Activated CD4-positive, alpha-beta T cell treated with anti-CD3 and anti-CD28 coated beads, Interleukin-2, amount 10 ng/mL, durations not matched to agents 7 days and 5 days (primary cell): ENCODE measurements around the gene MYMX. TPM values are rescaled to one million over a fixed set of nuclear protein-coding genes. Genes with fewer than 3 reads are reported as not detected.
A peak's percentile ranks its signal among the peaks of the same experiment; 100 is the strongest.

Experiments used
- CTCF ChIA-PET: fragments of 350-600 bp; sonication (Branson Sonifier 250); formaldehyde crosslinking; loops from one replicate; lab custom pipeline; 2021; ENCODE audit warnings: antibody characterized with exemption; lab: Charles Lee
- POLR2A ChIA-PET: fragments of 350-600 bp; sonication (Branson Sonifier 250); formaldehyde crosslinking; loops from one replicate; lab custom pipeline; 2021; ENCODE audit warnings: antibody characterized with exemption; lab: Charles Lee
- DNase-seq: peaks from one replicate; pipeline ENCODE4 v3.0.0-alpha.2; 2020
- H3K27ac Mint-ChIP-seq: one replicate; pipeline ENCODE4 v1.8.0; 2021; ENCODE audit warnings: mild to moderate bottlenecking, moderate library complexity, mixed read lengths
- H3K27me3 Mint-ChIP-seq: one replicate; pipeline ENCODE4 v1.8.0; 2021; ENCODE audit warnings: mixed read lengths
- H3K36me3 Mint-ChIP-seq: one replicate; pipeline ENCODE4 v1.8.0; 2021; ENCODE audit warnings: low read depth, mixed read lengths
- H3K4me1 Mint-ChIP-seq: one replicate; pipeline ENCODE4 v1.8.0; 2021; ENCODE audit warnings: mixed read lengths
- H3K4me3 Mint-ChIP-seq: one replicate; pipeline ENCODE4 v1.8.0; 2021; ENCODE audit warnings: mild to moderate bottlenecking, moderate library complexity, mixed read lengths
- H3K9me3 Mint-ChIP-seq: one replicate; pipeline ENCODE4 v1.8.0; 2021; ENCODE audit warnings: mixed read lengths
- total RNA-seq, 2 experiments: library from RNA; stranded (reverse); gene quantifications; one replicate each; pipeline ENCODE4 v1.2.3, GENCODE V29; 2021

The MYMX gene
- total RNA-seq, 2 experiments from 2014 or later: not detected

GRCh38 chr6:44253307-44254101 is 36.8 kb downstream of the MYMX start:
- Mint-ChIP-seq H3K4me3 (no peak overlapping the region), H3K9me3 (no peaks in the 10 kb centered on the region), H3K36me3 (peaks cover 64% of the 10 kb centered on the region), H3K27me3 (no peaks in the 10 kb centered on the region), H3K27ac (no peak overlapping the region), H3K4me1 (peaks cover 81% of the 10 kb centered on the region)
- peak; percentile 74 for DNase-seq
- POLR2A ChIA-PET: no interaction called here
- CTCF ChIA-PET: interaction anchor here (0.9 to 5.8 kb wide), 6 partner anchors 8 to 29 kb away, joined by 3 to 66 read pairs (median 6); partner anchors contain the start of gene HSP90AB1

DNA sequence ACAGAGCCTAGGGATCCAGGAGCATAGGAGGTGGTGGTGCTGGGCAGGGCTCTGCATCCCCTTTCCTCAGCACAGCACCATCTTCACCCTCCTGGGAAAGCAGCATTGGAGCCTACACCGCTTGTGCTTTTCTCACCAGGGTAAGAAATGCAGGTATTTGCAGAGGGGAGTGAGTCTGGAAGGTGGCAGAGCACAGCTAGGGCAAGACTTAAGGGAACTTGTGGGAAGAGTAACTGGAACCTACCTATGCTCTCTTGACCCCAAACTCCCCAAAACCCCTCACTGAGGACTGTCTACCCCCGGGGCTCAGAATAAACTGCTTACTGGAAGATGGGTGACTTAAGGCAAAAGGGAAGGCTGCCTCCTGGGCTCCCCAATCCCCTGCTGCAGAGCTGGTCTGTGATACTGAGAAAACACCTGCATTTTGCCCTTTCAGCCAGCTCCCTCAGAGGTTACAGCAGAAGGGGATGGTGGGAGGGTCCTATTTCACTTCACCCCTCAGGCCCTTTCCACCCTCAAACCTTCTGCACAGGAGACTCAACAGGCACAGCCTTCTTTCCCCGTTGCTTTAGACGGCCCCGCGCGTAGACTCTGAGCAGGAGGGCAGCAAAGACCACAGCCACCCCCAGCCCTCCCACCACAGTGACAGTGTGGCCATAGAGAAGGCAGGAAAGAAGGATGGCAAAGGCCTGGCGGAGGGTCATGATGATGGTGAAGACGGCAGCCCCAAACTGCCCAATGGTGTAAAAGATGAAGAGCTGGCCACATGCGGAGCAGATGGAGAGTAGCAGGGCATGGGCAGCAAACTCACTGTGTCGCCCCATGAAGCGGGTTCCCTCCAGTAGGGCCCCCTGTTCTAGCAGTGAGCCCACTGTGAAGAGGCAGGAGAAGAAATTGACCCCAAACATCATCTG is 37.7 kb downstream of the MYMX start:
- peak overlapping the region; percentile 28 for H3K27ac Mint-ChIP-seq
- ChIA-PET CTCF (interaction anchor here (0.9 to 5.8 kb wide), 8 partner anchors 8 to 121 kb away, joined by 3 to 66 read pairs (median 3); partner anchors contain the start of gene HSP90AB1), POLR2A (interaction anchor here (0.5 to 2.4 kb wide), 2 partner anchors 7 to 147 kb away, joined by 4 to 15 read pairs; partner anchors contain the start of gene HSP90AB1)
- H3K36me3 Mint-ChIP-seq: peaks cover 57% of the 10 kb centered on the region
- no peak overlapping the region for H3K4me3 Mint-ChIP-seq
- H3K9me3 Mint-ChIP-seq: no peaks in the 10 kb centered on the region
- no peaks in the 10 kb centered on the region for H3K27me3 Mint-ChIP-seq
- H3K4me1 Mint-ChIP-seq: peaks cover 71% of the 10 kb centered on the region
- no peak for DNase-seq

DNA sequence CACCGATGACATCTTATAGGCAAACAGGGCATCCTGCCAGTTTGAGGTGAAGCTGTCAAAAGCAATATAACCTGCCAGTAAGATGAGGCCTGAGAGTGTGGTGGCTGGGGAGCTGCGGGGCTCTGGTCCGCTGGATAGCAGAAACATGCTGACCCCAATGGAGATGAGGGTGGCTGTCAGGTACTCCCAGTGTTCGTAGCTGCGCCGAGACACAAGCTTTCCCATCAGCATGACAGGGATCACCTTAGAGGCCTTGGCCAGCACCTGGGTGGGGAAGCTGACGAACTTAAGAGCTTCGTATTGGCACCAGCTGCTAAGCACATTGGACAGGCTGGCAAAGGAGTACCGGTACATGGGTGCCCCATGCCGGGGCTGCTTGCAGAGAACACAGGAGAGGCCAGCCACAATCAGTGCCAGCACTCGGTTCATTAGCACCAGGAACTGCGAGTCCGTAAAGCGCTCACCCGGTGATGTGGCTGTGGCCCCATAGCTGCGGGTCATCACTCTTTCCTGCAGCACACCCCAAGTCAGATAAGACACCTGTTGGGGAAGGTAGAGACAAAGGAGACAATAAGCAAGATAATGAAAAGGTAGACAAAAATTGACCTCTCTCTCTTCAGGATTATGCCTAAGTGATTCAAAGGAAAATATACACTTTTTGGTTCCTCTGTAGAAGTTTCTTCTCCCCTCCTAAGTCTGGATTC is 38.5 kb downstream of the MYMX start:
- no peak for DNase-seq
- no peaks in the 10 kb centered on the region for H3K9me3 Mint-ChIP-seq
- ChIA-PET POLR2A (interaction anchor here (0.5 to 2.4 kb wide), 2 partner anchors 8 to 147 kb away, joined by 4 to 15 read pairs; partner anchors contain the start of gene HSP90AB1), CTCF (interaction anchor here (0.9 to 5.8 kb wide), 8 partner anchors 10 to 120 kb away, joined by 3 to 66 read pairs (median 3); partner anchors contain the start of gene HSP90AB1)
- H3K27me3 Mint-ChIP-seq: no peaks in the 10 kb centered on the region
- peak overlapping the region; percentile 81 for H3K27ac Mint-ChIP-seq
- peaks cover 49% of the 10 kb centered on the region for H3K36me3 Mint-ChIP-seq
- H3K4me3 Mint-ChIP-seq: peak overlapping the region; percentile 84
- H3K4me1 Mint-ChIP-seq: peaks cover 63% of the 10 kb centered on the region

DNA sequence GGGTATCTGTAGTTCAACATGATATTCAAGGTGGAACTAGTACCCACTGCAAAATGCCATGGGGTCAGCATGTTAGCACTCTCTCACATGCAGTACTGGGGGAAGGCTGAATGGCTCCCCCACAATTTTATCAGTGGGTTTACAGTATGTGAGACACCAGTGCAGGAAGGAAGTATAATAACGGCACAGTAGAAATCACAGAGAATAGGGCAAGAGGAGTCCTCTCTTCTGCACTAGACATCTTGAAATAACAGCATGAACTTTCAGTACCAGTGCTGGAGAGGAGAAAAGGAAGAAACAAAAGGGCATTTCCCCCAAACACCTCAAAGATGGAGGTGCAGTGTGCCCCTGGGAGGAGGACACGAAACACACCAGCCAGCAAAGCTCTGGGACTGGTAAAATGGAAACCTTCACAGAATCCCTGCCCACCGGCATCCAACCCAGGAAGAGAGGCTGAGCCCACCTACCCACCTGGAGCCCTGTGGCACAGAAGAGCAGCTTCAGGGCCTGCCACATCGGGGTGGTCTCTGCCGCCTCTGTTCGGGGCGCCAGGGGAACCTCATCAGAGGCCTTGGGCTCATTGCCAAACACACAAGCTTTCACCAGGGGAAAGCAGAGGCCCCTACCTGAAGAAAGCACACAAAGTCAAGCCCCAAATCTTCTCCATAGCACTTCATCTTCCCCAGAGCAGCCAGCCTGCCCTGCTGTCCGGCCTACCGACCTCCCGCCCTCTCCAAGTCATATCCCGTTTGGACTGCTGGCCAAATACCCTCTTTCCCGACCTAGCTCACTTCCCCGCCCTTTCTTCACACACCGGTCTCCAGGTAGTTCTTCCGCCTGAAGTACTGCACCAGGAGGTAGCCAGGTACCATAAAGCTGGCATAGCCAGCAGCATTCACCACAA is 39.4 kb downstream of the MYMX start:
- ChIA-PET CTCF (interaction anchor here (0.6 to 5.8 kb wide), 18 partner anchors 10 to 122 kb away, joined by 3 to 66 read pairs (median 4); partner anchors contain the start of genes AARS2 and HSP90AB1), POLR2A (interaction anchor here (0.6 to 2.4 kb wide), 2 partner anchors 9 to 156 kb away, joined by 3 to 15 read pairs; partner anchors contain the start of gene HSP90AB1)
- H3K4me3 Mint-ChIP-seq: peak overlapping the region; percentile 84
- DNase-seq: no peak
- no peaks in the 10 kb centered on the region for H3K9me3 Mint-ChIP-seq
- peak overlapping the region; percentile 81 for H3K27ac Mint-ChIP-seq
- H3K36me3 Mint-ChIP-seq: peaks cover 45% of the 10 kb centered on the region
- H3K27me3 Mint-ChIP-seq: no peaks in the 10 kb centered on the region
- peaks cover 58% of the 10 kb centered on the region for H3K4me1 Mint-ChIP-seq

DNA sequence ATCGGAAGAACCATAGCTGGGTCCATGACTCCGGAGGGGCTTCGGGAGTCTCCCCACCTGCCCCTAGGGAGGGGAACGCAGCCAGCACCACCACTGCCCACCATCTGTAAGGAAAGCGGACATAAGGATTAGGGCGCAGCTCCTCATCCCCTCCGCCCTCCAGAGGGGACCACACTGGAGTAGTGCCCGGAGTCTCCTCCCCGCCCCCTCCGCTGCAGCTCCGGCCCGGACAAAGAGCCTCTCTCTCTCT is 40.0 kb downstream of the MYMX start:
- H3K4me3 Mint-ChIP-seq: peak overlapping the region; percentile 84
- H3K27me3 Mint-ChIP-seq: no peaks in the 10 kb centered on the region
- CTCF ChIA-PET: interaction anchor here (0.5 to 5.8 kb wide), 18 partner anchors 10 to 123 kb away, joined by 3 to 66 read pairs (median 4); partner anchors contain the start of genes AARS2 and HSP90AB1
- no peaks in the 10 kb centered on the region for H3K9me3 Mint-ChIP-seq
- POLR2A ChIA-PET: interaction anchor here (0.6 to 2.4 kb wide), 2 partner anchors 9 to 157 kb away, joined by 3 to 15 read pairs; partner anchors contain the start of gene HSP90AB1
- no peak for DNase-seq
- peaks cover 55% of the 10 kb centered on the region for H3K4me1 Mint-ChIP-seq
- H3K27ac Mint-ChIP-seq: peak overlapping the region; percentile 81
- peaks cover 41% of the 10 kb centered on the region for H3K36me3 Mint-ChIP-seq

DNA sequence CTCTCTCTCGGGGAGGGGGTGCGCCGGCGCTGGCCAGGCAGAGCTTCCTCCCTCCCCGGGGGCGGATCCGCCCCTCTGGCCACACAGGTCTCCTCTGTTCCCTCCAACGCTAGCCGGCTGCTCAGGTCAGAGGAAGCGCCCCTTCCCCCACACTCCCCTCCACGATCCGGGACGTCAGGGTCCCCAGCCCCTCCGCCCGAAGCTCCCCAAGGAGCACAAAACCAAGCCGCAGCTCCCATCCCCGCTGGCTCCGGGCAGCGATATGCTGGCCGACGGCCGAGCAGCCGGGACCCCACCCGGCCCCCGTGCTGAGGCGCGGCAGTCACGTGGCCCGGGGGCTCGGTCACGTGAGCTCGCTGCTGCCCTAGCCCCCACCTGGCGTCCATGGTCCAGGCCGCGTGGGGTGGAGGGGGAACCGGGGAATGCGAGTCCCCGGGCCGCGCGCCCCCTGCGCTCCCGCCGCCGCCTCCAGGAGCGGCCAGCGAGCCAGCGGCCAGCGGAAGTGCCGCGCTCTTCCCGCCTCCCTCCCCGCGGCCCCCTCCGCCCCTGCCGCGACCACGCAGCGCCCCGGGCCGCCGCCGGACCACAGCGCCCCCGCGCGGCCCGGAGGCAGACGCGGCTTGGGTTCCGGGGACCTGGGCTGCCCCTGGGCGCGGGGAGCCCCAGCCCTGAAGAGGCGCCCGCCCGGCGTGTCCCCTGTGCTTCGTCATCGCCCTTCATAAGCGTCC is 40.5 kb downstream of the MYMX start, which contains the start of gene SLC35B2:
TSS of gene SLC35B2 (minus strand) at position 504 of the 728 bp plus-strand sequence. CDS start at position 386, 118 bp downstream.
- Mint-ChIP-seq H3K4me1 (peaks cover 54% of the 10 kb centered on the region), H3K4me3 (peak within 1 kb of the TSS; percentile 84), H3K36me3 (peaks cover 36% of the 10 kb centered on the region), H3K9me3 (no peaks in the 10 kb centered on the region), H3K27me3 (no peaks in the 10 kb centered on the region), H3K27ac (peak within 1 kb of the TSS; percentile 88)
- peak; percentile 63 for DNase-seq
- POLR2A ChIA-PET: interaction anchor here (0.7 to 2.4 kb wide), 2 partner anchors 8 to 10 kb away, joined by 3 to 15 read pairs; partner anchors contain the start of gene HSP90AB1
- CTCF ChIA-PET: interaction anchor here (0.5 to 5.8 kb wide), 17 partner anchors 9 to 666 kb away, joined by 3 to 66 read pairs (median 4); partner anchors contain the start of genes AARS2 and HSP90AB1

DNA sequence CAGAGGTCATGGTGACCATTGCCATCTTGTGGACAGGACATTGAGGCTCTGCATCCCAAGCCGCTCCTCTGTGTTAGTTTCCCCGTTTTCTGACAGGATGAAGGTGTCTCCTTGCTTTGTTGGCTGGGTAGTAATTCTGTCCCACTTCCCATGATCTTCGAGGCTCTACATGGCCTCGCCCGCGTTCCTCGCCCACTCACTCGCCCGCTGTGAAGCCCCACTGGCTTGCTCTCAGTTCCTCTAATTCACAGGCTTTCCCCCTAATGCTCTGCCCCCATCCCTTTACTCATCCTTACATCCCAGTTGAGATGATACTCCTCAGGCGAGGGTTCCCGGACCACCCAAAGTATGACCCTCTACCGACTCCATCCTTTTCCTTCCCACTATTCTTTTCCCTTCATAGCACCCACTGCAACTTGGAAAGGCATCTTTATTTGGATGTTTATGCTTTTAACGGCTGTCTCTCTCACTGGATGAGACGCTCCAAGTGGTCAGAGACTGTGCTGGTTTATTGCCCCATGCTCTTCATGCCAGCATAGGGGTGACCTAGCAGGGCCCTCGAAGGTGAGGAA is 41.1 kb downstream of the MYMX start:
- ChIA-PET CTCF (interaction anchor here (0.6 to 5.8 kb wide), 4 partner anchors 13 to 667 kb away, joined by 3 to 66 read pairs (median 5); partner anchors contain the start of genes AARS2 and HSP90AB1), POLR2A (interaction anchor here (0.7 kb wide), 1 partner anchor 9 kb away, joined by 3 read pairs; no protein-coding TSS in a partner anchor)
- Mint-ChIP-seq H3K4me3 (peak overlapping the region; percentile 78), H3K4me1 (peaks cover 57% of the 10 kb centered on the region), H3K9me3 (no peaks in the 10 kb centered on the region), H3K36me3 (peaks cover 30% of the 10 kb centered on the region), H3K27ac (peak overlapping the region; percentile 88), H3K27me3 (no peaks in the 10 kb centered on the region)
- no peak for DNase-seq

DNA sequence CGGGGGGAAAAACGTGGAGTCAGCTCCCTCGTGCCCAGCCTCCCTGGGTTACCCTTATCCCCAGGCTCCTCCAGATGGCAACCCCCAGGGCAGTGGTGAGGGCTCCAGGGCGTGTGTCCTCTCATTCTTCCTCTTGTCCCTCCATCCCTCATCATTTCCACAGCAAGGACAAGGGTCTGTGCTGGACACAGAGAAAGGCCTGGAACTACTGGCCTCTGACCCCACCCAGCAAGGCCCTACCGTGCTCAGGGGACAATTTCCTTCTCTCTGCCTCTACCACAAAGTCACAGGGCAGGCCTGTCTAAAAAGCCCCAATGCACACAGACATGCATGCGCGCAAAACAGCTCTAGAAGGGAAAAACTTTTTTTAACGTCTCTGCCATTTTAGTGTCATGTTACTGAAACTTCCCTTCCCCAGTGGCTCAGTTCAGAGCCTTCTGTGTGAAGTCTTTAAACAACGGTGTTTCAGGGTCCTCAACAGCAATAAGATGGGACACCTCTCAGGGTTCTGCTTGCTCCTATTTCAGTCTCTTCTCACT is 41.7 kb downstream of the MYMX start:
- H3K9me3 Mint-ChIP-seq: no peaks in the 10 kb centered on the region
- no peaks in the 10 kb centered on the region for H3K27me3 Mint-ChIP-seq
- peaks cover 25% of the 10 kb centered on the region for H3K36me3 Mint-ChIP-seq
- CTCF ChIA-PET: interaction anchor here (5.8 kb wide), 1 partner anchor 13 kb away, joined by 66 read pairs; the partner anchor contains the start of gene HSP90AB1
- no peak for DNase-seq
- H3K4me3 Mint-ChIP-seq: peak overlapping the region; percentile 78
- POLR2A ChIA-PET: no interaction called here
- peaks cover 59% of the 10 kb centered on the region for H3K4me1 Mint-ChIP-seq
- H3K27ac Mint-ChIP-seq: peak overlapping the region; percentile 88

DNA sequence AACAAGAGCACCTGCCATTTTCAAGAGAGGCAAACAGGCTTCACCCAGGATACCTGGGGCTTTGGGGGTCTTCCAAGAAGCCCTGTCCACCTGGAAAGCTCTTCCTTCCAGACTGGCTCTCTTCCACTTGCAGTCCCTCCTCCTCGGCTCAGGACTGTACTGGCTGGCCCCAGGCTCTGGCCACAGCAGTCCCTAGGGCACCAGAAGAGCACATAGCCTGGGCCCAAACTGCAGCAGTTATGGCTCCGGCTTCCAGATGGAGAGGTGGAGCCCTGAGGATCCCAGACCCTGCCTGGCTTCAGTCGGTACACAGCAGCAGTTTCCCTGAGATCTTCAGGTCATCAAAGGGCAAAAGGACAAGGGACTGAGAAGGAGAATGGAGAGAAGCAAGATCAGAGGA is 42.2 kb downstream of the MYMX start:
- peak overlapping the region; percentile 16 for H3K27ac Mint-ChIP-seq
- H3K4me3 Mint-ChIP-seq: no peak overlapping the region
- peaks cover 58% of the 10 kb centered on the region for H3K4me1 Mint-ChIP-seq
- POLR2A ChIA-PET: no interaction called here
- H3K36me3 Mint-ChIP-seq: peaks cover 21% of the 10 kb centered on the region
- DNase-seq: no peak
- H3K9me3 Mint-ChIP-seq: no peaks in the 10 kb centered on the region
- no peaks in the 10 kb centered on the region for H3K27me3 Mint-ChIP-seq
- CTCF ChIA-PET: no interaction called here

- H3K27ac Mint-ChIP-seq: peak overlapping the region; percentile 46
- POLR2A ChIA-PET: no interaction called here
- DNase-seq: no peak
- no peaks in the 10 kb centered on the region for H3K9me3 Mint-ChIP-seq
- no peak overlapping the region for H3K4me3 Mint-ChIP-seq
- no peaks in the 10 kb centered on the region for H3K27me3 Mint-ChIP-seq
- peaks cover 12% of the 10 kb centered on the region for H3K36me3 Mint-ChIP-seq
- CTCF ChIA-PET: interaction anchor here (0.6 kb wide), 1 partner anchor 261 kb away, joined by 5 read pairs; no protein-coding TSS in a partner anchor
- peaks cover 57% of the 10 kb centered on the region for H3K4me1 Mint-ChIP-seq
Observed at GRCh38 chr6:44260011-44260410, 43.3 kb downstream of the MYMX start.
